Adrenal gland (tissue), 12 donors: ENCODE results near the gene TRIM72. TPM values are rescaled to one million over a fixed set of nuclear protein-coding genes. Genes with fewer than 3 reads are reported as not detected.

Source experiments
- DNase-seq, 7 donors: peaks; one replicate each; pipeline ENCODE4 v3.0.0-alpha.2; 2019 to 2020
- H3K27ac ChIP-seq, 5 donors: fragments of 200-600 bp; sonication (generic) in 4 of 5; 1 replicate in 3 of 5; 2 replicates in 2 of 5; pipeline versions ENCODE4 v1.5.1 to v1.8.0; 2016 to 2020; ENCODE audit warnings: mild to moderate bottlenecking in 1 of 5
- H3K27me3 ChIP-seq: fragments of 200-600 bp; 2 replicates; pipeline ENCODE4 v1.8.0; 2021
- H3K36me3 ChIP-seq, 2 donors: fragments of 200-600 bp; replicated peaks in 1 of 2; 1 replicate in 1 of 2; 2 replicates in 1 of 2; pipeline versions ENCODE4 v1.5.1 to v1.8.0; 2018 to 2022
- H3K4me1 ChIP-seq, 2 donors: fragments of 200-600 bp; replicated peaks in 1 of 2; 1 replicate in 1 of 2; 2 replicates in 1 of 2; pipeline versions ENCODE4 v1.5.1 to v1.8.0; 2018 to 2021
- H3K4me3 ChIP-seq, 4 donors: fragments of 200-600 bp; sonication (generic) in 3 of 4; one replicate each; pipeline ENCODE4 v1.5.1; 2016 to 2018
- H3K9me3 ChIP-seq, 3 donors: fragments of 200-600 bp; sonication (generic) in 1 of 3; replicated peaks in 1 of 3; 1 replicate in 2 of 3; 2 replicates in 1 of 3; pipeline versions ENCODE4 v1.5.1 to v1.8.0; 2016 to 2021
- CTCF ChIP-seq, 6 experiments: fragments of 450-650 bp in 4 of 6; fragments of 200-600 bp in 2 of 6; sonication (generic) in 1 of 6; IDR thresholded peaks; 1 replicate in 5 of 6; 2 replicates in 1 of 6; pipeline versions ENCODE4 v1.5.1 to v1.8.0; 2016 to 2021; ENCODE audit warnings: antibody characterized with exemption in 6 of 6, mild to moderate bottlenecking in 2 of 6, moderate library complexity in 1 of 6
- POLR2A ChIP-seq, 2 donors: fragments of 450-650 bp; IDR thresholded peaks; one replicate each; pipeline ENCODE4 v1.6.1; 2017; ENCODE audit warnings: antibody characterized with exemption in 2 of 2, mild to moderate bottlenecking in 2 of 2, moderate library complexity in 1 of 2
- WGBS, 4 donors: extraction: QIAGEN DNeasy Blood & Tissue Kit in 2 of 4; methylation state at CpG; one replicate each; pipeline versions ENCODE4 v1.1.5 to v1.1.7; 2013 to 2017; 5-methylcytosine and 5-hydroxymethylcytosine counted together
- intact Hi-C, 2 donors: fragments of 100-400 bp; cut with DNase I; formaldehyde crosslinking; loops; one replicate each; pipeline versions ENCODE4 v1.14.1 to v1.15.0; 2022 to 2023
- polyA plus RNA-seq, 3 donors: library from polyadenylated mRNA; stranded (reverse); fragments of 200-250 nt in 2 of 3; fragments of 350-450 nt in 1 of 3; fragmentation: Illumina TruSeq in 1 of 3; extraction: RNeasy Lipid Tissue Mini Kit (QIAGEN cat#74804) in 1 of 3; gene quantifications; one replicate each; pipeline ENCODE4 v1.2.3, GENCODE V29; 2013 to 2014
- total RNA-seq, 9 donors: library from RNA; depleted of rRNA in 4 of 9; stranded (reverse); fragments of >200 nt in 4 of 9; fragments of 120-200 nt in 1 of 9; fragmentation: NEBNext Ultra II Directional in 1 of 9; extraction: Animal tissue kit (Norgen Biotek cat#: 25700) in 1 of 9; gene quantifications; one replicate each; pipeline versions ENCODE4 v1.1.0 to v1.2.4, GENCODE V29; 2013 to 2023
- donor health status: healthy with polysubstance abuse.
- donor health status: Bipolar disorder and iron deficiency.
- donor health status: DM: yes; HTN: yes; CAD: no.
- donor health status: DM: no; HTN: no; CAD: no.
- donor health status: DM: no; HTN: no; CAD: no.
- donor health status: DM: yes; HTN: yes; CAD: no.

TRIM72 gene
- total and polyA plus RNA-seq, 12 donors: 0.03 to 0.24 (median 0.06) TPM; not detected in 7

GRCh38 chr16:31200821-31201568 is 12.9 kb upstream of the TRIM72 start:
- intact Hi-C loops: loop anchor here in 1 of 2 donors (10.0 kb wide), 2 partner anchors 216 to 244 kb away; partner anchors contain the start of genes HSD3B7 and ZNF843
- Histone ChIP-seq H3K4me3 (peak overlapping the region in 1 of 4 donors; percentile 70), H3K27me3 (no peaks in the 10 kb centered on the region), H3K4me1 (peaks cover 0 to 13% of the 10 kb centered on the region in 2 donors), H3K36me3 (peaks cover 0 to 15% of the 10 kb centered on the region in 2 donors), H3K9me3 (no peaks in the 10 kb centered on the region), H3K27ac (no peak overlapping the region)
- 57 to 61% (median 59%) methylated on average over 7 to 8 of the region's 8 CpGs for WGBS, 4 donors
- DNase-seq: no peak
- TF ChIP-seq CTCF (IDR thresholded peaks at IDR 0.05) (no peak), POLR2A (IDR thresholded peaks at IDR 0.05) (no peak)

DNA sequence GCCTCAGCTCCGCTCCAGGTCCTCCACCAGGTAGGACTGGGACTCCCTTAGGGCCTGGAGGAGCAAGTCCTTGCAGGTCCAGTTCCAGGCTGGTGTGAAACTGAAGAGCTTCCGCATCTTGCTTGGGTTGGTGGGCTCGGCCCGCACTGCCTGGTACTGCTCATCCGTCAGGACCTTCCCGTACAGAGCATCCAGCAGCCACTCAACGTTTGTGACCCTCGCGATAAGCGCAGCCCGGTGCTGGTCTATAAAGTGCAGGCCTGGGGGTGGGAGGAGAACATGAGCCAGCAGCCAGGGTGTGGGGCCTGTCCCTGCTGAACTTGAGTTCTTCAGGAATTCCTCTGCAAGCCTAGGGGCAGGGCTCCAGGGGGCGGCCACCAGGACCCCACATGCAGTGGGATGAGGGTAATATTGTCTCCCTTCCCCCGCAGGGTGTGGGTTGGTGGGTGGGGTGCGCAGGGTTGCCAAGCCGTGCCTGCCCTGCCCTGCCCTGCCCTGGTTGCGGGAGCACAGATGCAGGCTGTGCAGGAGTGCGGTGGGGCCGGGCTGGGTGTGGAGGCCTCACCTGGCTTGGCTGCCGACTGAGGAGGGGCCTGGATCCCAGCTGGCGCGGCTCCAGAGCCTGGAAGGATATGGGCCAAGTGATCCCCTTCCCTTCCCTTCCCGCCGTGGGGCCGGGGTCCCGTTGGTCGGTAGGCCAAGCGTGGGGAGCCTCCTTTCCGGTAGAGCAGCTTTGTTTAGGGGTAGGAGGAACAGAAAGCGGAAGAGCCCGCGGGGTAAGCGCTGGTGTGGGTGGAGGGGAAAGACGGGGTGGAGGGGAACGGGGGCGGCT is 12.1 kb upstream of the TRIM72 start:
- H3K4me3 ChIP-seq: peak overlapping the region in 2 of 4 donors; percentile 35 to 70
- H3K27ac ChIP-seq: peak overlapping the region in 3 of 5 donors; percentile 10 to 68 (median 57)
- H3K4me1 ChIP-seq: peaks cover 0 to 16% of the 10 kb centered on the region in 2 donors
- DNase-seq: peak in 1 of 7 donors; percentile 13
- peaks cover 0 to 7% of the 10 kb centered on the region in 2 donors for H3K36me3 ChIP-seq
- TF ChIP-seq POLR2A (IDR thresholded peaks at IDR 0.05) (no peak), CTCF (IDR thresholded peaks at IDR 0.05) (no peak)
- 12 to 32% (median 24%) methylated on average over 12 to 35 of the region's 35 CpGs for WGBS, 4 donors
- no peaks in the 10 kb centered on the region for H3K27me3 ChIP-seq
- intact Hi-C loops: loop anchor here in 1 of 2 donors (10.0 kb wide), 2 partner anchors 217 to 243 kb away; partner anchors contain the start of genes HSD3B7 and ZNF843
- no peaks in the 10 kb centered on the region for H3K9me3 ChIP-seq

GRCh38 chr16:31202414-31203375 is 11.2 kb upstream of the TRIM72 start, which contains the start of gene PYCARD:
Gene PYCARD (minus strand): TSS chr16:31202760. CDS start chr16:31202690, 70 bp downstream.
- peak in 5 of 7 donors; percentile 38 to 53 (median 46) for DNase-seq
- Histone ChIP-seq H3K27me3 (no peaks in the 10 kb centered on the region), H3K9me3 (no peaks in the 10 kb centered on the region), H3K27ac (peak within 1 kb of the TSS; percentile 10 to 68 (median 43)), H3K4me3 (peak within 1 kb of the TSS in 2 of 4 donors; percentile 35 to 70), H3K36me3 (peaks cover 0 to 6% of the 10 kb centered on the region in 2 donors), H3K4me1 (peaks cover 0 to 19% of the 10 kb centered on the region in 2 donors)
- intact Hi-C loops: loop anchor here in 1 of 2 donors (10.0 kb wide), 2 partner anchors 218 to 242 kb away; partner anchors contain the start of genes HSD3B7 and ZNF843
- 12 to 26% (median 19%) methylated on average over 26 to 69 of the region's 69 CpGs for WGBS, 4 donors
- TF ChIP-seq CTCF (IDR thresholded peaks at IDR 0.05) (no peak), POLR2A (IDR thresholded peaks at IDR 0.05) (no peak)
